ENCODE data around the gene CAD.
"Not testable (repeated sequence)": the region's sequence is repeated elsewhere in the genome, so short reads cannot be mapped to it uniquely, and the experiment has no call there.

Gene CAD

GRCh38 chr2:27263287-27264252, 46.4 kb downstream of the CAD start:
- H3K27ac ChIP-seq, result no peak overlapping the region; the same call in 1 of the 2 replicates
- no peak for TF ChIP-seq CTCF (conservative IDR thresholded peaks at IDR 0.05)

GRCh38 chr2:27264253-27264752, 47.1 kb downstream of the CAD start:
- H3K27ac ChIP-seq, result peak overlapping the region; percentile 24; the same call in 1 of the 2 replicates

GRCh38 chr2:27264753-27265535, 47.8 kb downstream of the CAD start:
- peak overlapping the region; percentile 24; the same call in 1 of the 2 replicates for H3K27ac ChIP-seq
- peak; percentile 80 for TF ChIP-seq CTCF (conservative IDR thresholded peaks at IDR 0.05)

More at GRCh38 chr2:27264253-27264752, 47.1 kb downstream of the CAD start:
- no peak for TF ChIP-seq CTCF (conservative IDR thresholded peaks at IDR 0.05)

GRCh38 chr2:27265536-27265870, 48.3 kb downstream of the CAD start:
- TF ChIP-seq CTCF (conservative IDR thresholded peaks at IDR 0.05), result no peak

GRCh38 chr2:27268296-27268695, 51.1 kb downstream of the CAD start:
- H3K27ac ChIP-seq, result not testable (repeated sequence)

More at GRCh38 chr2:27265536-27265870, 48.3 kb downstream of the CAD start:
- no peak overlapping the region; the same call in 1 of the 2 replicates for H3K27ac ChIP-seq

- TF ChIP-seq CTCF (conservative IDR thresholded peaks at IDR 0.05), result no peak
- no peak overlapping the region for H3K27ac ChIP-seq
Observed at GRCh38 chr2:27270131-27270530, 53.0 kb downstream of the CAD start.

- no peak overlapping the region for H3K27ac ChIP-seq
- no peak for TF ChIP-seq CTCF (conservative IDR thresholded peaks at IDR 0.05)
Observed at GRCh38 chr2:27270670-27271069, 53.5 kb downstream of the CAD start.

Data from VCaP (cell line).